Measurements from ENCODE around the gene DCP2.

DNA sequence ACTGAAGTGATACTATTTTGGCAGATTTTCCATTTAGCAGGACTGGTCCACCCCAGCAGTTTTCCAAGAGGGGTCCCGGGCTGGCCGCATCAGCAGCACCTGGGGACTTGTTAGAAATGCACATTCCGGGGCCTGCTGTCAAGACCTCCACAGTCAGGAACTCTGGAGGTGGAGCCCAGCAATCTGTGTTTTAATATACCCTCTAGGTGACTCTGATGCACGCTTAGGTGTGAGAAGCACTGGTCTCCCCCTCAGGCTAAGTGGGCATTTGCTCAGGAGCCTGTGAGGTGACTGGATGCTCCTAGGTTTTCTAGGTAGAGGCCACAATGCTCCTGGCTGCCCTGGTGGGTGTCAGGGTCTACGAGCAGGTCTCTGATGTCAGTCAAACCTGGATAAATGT is 81.7 kb downstream of the DCP2 start:
- TF ChIP-seq, protein P1, sequence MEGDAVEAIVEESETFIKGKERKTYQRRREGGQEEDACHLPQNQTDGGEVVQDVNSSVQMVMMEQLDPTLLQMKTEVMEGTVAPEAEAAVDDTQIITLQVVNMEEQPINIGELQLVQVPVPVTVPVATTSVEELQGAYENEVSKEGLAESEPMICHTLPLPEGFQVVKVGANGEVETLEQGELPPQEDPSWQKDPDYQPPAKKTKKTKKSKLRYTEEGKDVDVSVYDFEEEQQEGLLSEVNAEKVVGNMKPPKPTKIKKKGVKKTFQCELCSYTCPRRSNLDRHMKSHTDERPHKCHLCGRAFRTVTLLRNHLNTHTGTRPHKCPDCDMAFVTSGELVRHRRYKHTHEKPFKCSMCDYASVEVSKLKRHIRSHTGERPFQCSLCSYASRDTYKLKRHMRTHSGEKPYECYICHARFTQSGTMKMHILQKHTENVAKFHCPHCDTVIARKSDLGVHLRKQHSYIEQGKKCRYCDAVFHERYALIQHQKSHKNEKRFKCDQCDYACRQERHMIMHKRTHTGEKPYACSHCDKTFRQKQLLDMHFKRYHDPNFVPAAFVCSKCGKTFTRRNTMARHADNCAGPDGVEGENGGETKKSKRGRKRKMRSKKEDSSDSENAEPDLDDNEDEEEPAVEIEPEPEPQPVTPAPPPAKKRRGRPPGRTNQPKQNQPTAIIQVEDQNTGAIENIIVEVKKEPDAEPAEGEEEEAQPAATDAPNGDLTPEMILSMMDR (IDR thresholded peaks at IDR 0.05): no peak
- no peak for TF ChIP-seq POLR2A (IDR thresholded peaks at IDR 0.05)
